HCT116 (cell line): ENCODE data around the gene MROH8. TPM values are rescaled to one million over a fixed set of nuclear protein-coding genes. Genes with fewer than 3 reads are reported as not detected.

Experiments used
- ATAC-seq: fragments of 200-7000 bp; cut with Tn5 transposase; 2 replicates; pipeline ENCODE4 v1.9.1; 2020; ENCODE audit warnings: mild to moderate bottlenecking, moderate library complexity
- BruUV-seq: library from RNA; stranded (reverse); fragments of 400-500 nt; replicated peaks from 2 replicates; lab custom pipeline; 2021; lab: Mats Ljungman, UMichigan
- CTCF ChIA-PET: fragments of 300-600 bp; sonication (Branson Sonifier 250); formaldehyde crosslinking; loops from one replicate; lab custom pipeline; 2021; ENCODE audit warnings: antibody characterized with exemption; lab: Charles Lee
- POLR2A ChIA-PET: fragments of 300-600, 350-600 bp; sonication (Branson Sonifier 250); formaldehyde crosslinking; loops from one replicate; lab custom pipeline; 2021; ENCODE audit warnings: antibody characterized with exemption; lab: Charles Lee
- RAD21 ChIA-PET, 2 experiments: fragments of 300-600 bp; sonication (Branson Sonifier 250); formaldehyde crosslinking; loops; one replicate each; lab custom pipeline; 2023; ENCODE audit warnings: low total read pairs in 2 of 2; ENCODE audit not compliant: uncharacterized antibody in 2 of 2, unreplicated experiment in 2 of 2, low non-redundant PET in 1 of 2; lab: Charles Lee
- DNase-seq: peaks from one replicate; pipeline ENCODE4 v3.0.0-alpha.2; 2010; ENCODE audit warnings: low read depth, low spot score
- H2AFZ ChIP-seq: fragments of 200-600 bp; shearing (Covaris generic), sonication (generic); 2 replicates; pipeline ENCODE4 v1.6.1; 2017; ENCODE audit warnings: low read depth, mixed run types, mixed read lengths, antibody characterized with exemption, low read length; ENCODE audit not compliant: poor library complexity, severe bottlenecking
- H3K27ac ChIP-seq: 2 replicates; pipeline ENCODE4 v1.5.1; 2012; ENCODE audit warnings: low read depth, low read length
- H3K27me3 ChIP-seq: fragments of 200-600 bp; sonication (generic); 2 replicates; pipeline ENCODE4 v1.6.1; 2016; ENCODE audit warnings: mixed run types, low read length, mixed read lengths; ENCODE audit not compliant: insufficient read depth
- H3K36me3 ChIP-seq, 2 experiments: fragments of 200-500 bp in 1 of 2; fragments of 200-600 bp in 1 of 2; sonication (Bioruptor generic) in 1 of 2; sonication (generic) in 1 of 2; 2 replicates each; pipeline versions ENCODE4 v1.5.1 to v1.6.1; 2014 to 2016; ENCODE audit warnings: low read length in 2 of 2, inconsistent platforms in 1 of 2, mixed read lengths in 1 of 2, mixed run types in 1 of 2; ENCODE audit not compliant: insufficient read depth in 2 of 2, control insufficient read depth in 1 of 2
- H3K4me1 ChIP-seq, 2 experiments: fragments of 200-600 bp in 1 of 2; sonication (generic) in 1 of 2; 2 replicates each; pipeline versions ENCODE4 v1.5.1 to v1.6.1; 2012 to 2017; ENCODE audit warnings: low read length in 2 of 2, inconsistent platforms in 1 of 2, mild to moderate bottlenecking in 1 of 2, mixed read lengths in 1 of 2, mixed run types in 1 of 2, moderate library complexity in 1 of 2; ENCODE audit not compliant: insufficient read depth in 2 of 2, control insufficient read depth in 1 of 2
- H3K4me2 ChIP-seq: fragments of 200-600 bp; sonication (generic); 2 replicates; pipeline ENCODE4 v1.6.1; 2017; ENCODE audit warnings: mixed run types, low read length, mixed read lengths
- H3K4me3 ChIP-seq, 2 experiments: fragments of 200-600 bp in 1 of 2; sonication (generic) in 1 of 2; replicated peaks in 1 of 2; 2 replicates each; pipeline ENCODE4 v1.5.1; 2011 to 2016; ENCODE audit warnings: low read length in 2 of 2, control low read depth in 1 of 2, low read depth in 1 of 2, mild to moderate bottlenecking in 1 of 2, mixed read lengths in 1 of 2, mixed run types in 1 of 2
- H3K79me2 ChIP-seq: fragments of 200-600 bp; sonication (generic); 2 replicates; pipeline ENCODE4 v1.6.1; 2017; ENCODE audit warnings: mild to moderate bottlenecking, mixed run types, low read length, moderate library complexity, mixed read lengths; ENCODE audit not compliant: insufficient read depth
- H3K9ac ChIP-seq: fragments of 200-600 bp; sonication (generic); 2 replicates; pipeline ENCODE4 v1.6.1; 2016; ENCODE audit warnings: low read length, mixed read lengths
- H3K9me2 ChIP-seq: fragments of 200-600 bp; sonication (generic), shearing (Covaris generic); 2 replicates; pipeline ENCODE4 v1.6.1; 2017; ENCODE audit warnings: mixed run types, mild to moderate bottlenecking, moderate library complexity; ENCODE audit not compliant: insufficient read depth
- H3K9me3 ChIP-seq, 2 experiments: fragments of 200-500 bp in 1 of 2; fragments of 200-600 bp in 1 of 2; sonication (Bioruptor generic) in 1 of 2; sonication (generic) in 1 of 2; 2 replicates each; pipeline ENCODE4 v1.6.1; 2014 to 2017; ENCODE audit warnings: low read length in 2 of 2, mixed read lengths in 2 of 2, inconsistent platforms in 1 of 2, low read depth in 1 of 2, mild to moderate bottlenecking in 1 of 2, mixed run types in 1 of 2, moderate library complexity in 1 of 2; ENCODE audit not compliant: control insufficient read depth in 1 of 2, insufficient read depth in 1 of 2
- H4K20me1 ChIP-seq: fragments of 200-600 bp; sonication (generic), shearing (Covaris generic); 2 replicates; pipeline ENCODE4 v1.6.1; 2017; ENCODE audit warnings: mixed run types, mild to moderate bottlenecking, moderate library complexity; ENCODE audit not compliant: insufficient read depth
- CTCF ChIP-seq, 3 experiments: fragments of 200-600 bp in 1 of 3; sonication (generic) in 1 of 3; IDR thresholded peaks in 2 of 3; conservative IDR thresholded peaks in 1 of 3; 2 replicates each; pipeline ENCODE4 v1.5.1; 2012 to 2017; ENCODE audit warnings: low read depth in 2 of 3, low read length in 2 of 3, antibody characterized with exemption in 1 of 3, borderline replicate concordance in 1 of 3, control low read depth in 1 of 3, mild to moderate bottlenecking in 1 of 3, mixed read lengths in 1 of 3, mixed run types in 1 of 3, moderate library complexity in 1 of 3; ENCODE audit not compliant: insufficient read depth in 1 of 3
- EGR1 ChIP-seq: IDR thresholded peaks from 2 replicates; pipeline ENCODE4 v1.6.1; 2012; ENCODE audit warnings: low read depth
- EZH2phosphoT487 ChIP-seq: fragments of 200-600 bp; IDR thresholded peaks from 2 replicates; pipeline ENCODE4 v1.6.1; 2018; ENCODE audit warnings: antibody characterized with exemption, borderline replicate concordance
- SP1 ChIP-seq: IDR thresholded peaks from 2 replicates; pipeline ENCODE4 v1.6.1; 2012; ENCODE audit warnings: low read depth
- ZFX ChIP-seq: fragments of 450-650 bp; IDR thresholded peaks from 2 replicates; pipeline ENCODE4 v1.6.1; 2017
- intact Hi-C: fragments of 100-400 bp; cut with micrococcal nuclease; formaldehyde crosslinking; loops from 2 replicates; pipeline ENCODE4 v1.10.0; 2022
- total RNA-seq: library from RNA; stranded (reverse); gene quantifications from one replicate; pipeline ENCODE4 v1.2.1, GENCODE V29; 2021; ENCODE audit not compliant: unreplicated experiment

Gene MROH8
- total RNA-seq, 1 experiment from 2014 or later = 0.79 TPM

GRCh38 chr20:37090407-37090806, 88.9 kb downstream of the MROH8 start:
- TF ChIP-seq SP1 = no peak
- no peak for TF ChIP-seq EGR1
- no peak for TF ChIP-seq EZH2phosphoT487
- intact Hi-C loops = no loop called here
- Histone ChIP-seq H3K4me1 (peaks cover 8 to 12% of the 10 kb centered on the region in 2 experiments; a peak in 3 of 4 replicates), H4K20me1 (no peaks in the 10 kb centered on the region), H3K27ac (no peak overlapping the region), H3K9ac (no peak overlapping the region), H3K4me2 (no peak overlapping the region), H3K36me3 (peaks cover 4 to 10% of the 10 kb centered on the region in 2 experiments; a peak in 3 of 4 replicates), H3K9me2 (no peaks in the 10 kb centered on the region), H3K27me3 (no peaks in the 10 kb centered on the region), H3K4me3 (no peak overlapping the region), H3K9me3 (no peaks in the 10 kb centered on the region), H3K79me2 (peaks cover 87% of the 10 kb centered on the region), H2AFZ (no peak overlapping the region)
- ChIA-PET CTCF (no interaction called here), POLR2A (no interaction called here), RAD21 (no interaction called here)
- BruUV-seq = no TSS peak
- ATAC-seq = no peak
- DNase-seq = no peak

DNA sequence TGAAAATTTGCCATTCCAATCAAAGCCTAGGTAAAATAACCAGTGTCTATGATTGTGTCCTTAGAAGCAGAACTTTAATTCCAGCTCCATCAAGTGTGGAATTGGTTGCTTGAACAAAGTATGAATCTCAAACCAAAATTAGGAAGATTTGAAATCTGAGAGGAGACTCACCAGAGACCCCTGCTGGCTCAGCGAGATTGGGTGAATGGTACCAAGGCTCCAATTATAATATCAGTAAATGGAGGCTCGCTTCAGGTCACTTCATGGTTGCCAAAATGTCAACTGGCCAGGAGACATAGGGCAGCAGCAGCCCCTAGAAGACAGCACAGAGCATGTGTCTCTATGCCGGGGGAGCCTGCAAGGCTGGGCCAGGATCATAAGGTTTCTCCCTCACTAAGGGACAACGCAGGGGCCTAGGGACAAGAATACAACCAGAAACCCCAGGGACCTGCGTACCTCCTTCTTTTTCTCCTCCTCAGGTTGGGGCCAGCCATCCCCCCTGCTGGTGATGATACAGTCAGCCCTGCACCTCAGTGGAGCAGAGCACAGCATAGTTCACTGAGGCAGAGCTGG, 97.5 kb downstream of the MROH8 start:
- no peaks in the 10 kb centered on the region for H3K27me3 ChIP-seq
- CTCF ChIA-PET = interaction anchor here (0.6 kb wide), 1 partner anchor 128 kb away, joined by 3 read pairs; no protein-coding TSS in a partner anchor
- H3K27ac ChIP-seq = no peak overlapping the region
- POLR2A ChIA-PET = no interaction called here
- DNase-seq (no peak), ATAC-seq (peak; percentile 47)
- BruUV-seq = no TSS peak
- intact Hi-C loops = no loop called here
- no peak overlapping the region for H2AFZ ChIP-seq
- RAD21 ChIA-PET = no interaction called here
- TF ChIP-seq ZFX = no peak
- peak in 2 of 3 experiments; percentile 39 to 48; a peak in 5 of 6 replicates for TF ChIP-seq CTCF (IDR thresholded peaks at IDR 0.05 in 2 of 3, conservative IDR thresholded peaks at IDR 0.05 in 1 of 3; ENCODE audit: borderline replicate concordance in 1 of 3, insufficient read depth in 1 of 3, low read depth in 2 of 3, low read length in 2 of 3)
- no peak overlapping the region for H3K9ac ChIP-seq
- H3K36me3 ChIP-seq = peaks cover 10 to 23% of the 10 kb centered on the region in 2 experiments; a peak in 2 of 4 replicates
- no peaks in the 10 kb centered on the region for H3K9me2 ChIP-seq
- peaks cover 70% of the 10 kb centered on the region for H3K79me2 ChIP-seq
- H3K4me2 ChIP-seq = no peak overlapping the region
- H4K20me1 ChIP-seq = no peaks in the 10 kb centered on the region
- no peaks in the 10 kb centered on the region for H3K4me1 ChIP-seq
- no peak overlapping the region for H3K4me3 ChIP-seq
- no peaks in the 10 kb centered on the region for H3K9me3 ChIP-seq
